ENCODE data around the gene RUSF1. TPM values are rescaled to one million over a fixed set of nuclear protein-coding genes. Genes with fewer than 3 reads are reported as not detected.

Gene RUSF1
- total RNA-seq, 2 donors from 2014 or later, result 45.4 to 50.8 TPM

DNA sequence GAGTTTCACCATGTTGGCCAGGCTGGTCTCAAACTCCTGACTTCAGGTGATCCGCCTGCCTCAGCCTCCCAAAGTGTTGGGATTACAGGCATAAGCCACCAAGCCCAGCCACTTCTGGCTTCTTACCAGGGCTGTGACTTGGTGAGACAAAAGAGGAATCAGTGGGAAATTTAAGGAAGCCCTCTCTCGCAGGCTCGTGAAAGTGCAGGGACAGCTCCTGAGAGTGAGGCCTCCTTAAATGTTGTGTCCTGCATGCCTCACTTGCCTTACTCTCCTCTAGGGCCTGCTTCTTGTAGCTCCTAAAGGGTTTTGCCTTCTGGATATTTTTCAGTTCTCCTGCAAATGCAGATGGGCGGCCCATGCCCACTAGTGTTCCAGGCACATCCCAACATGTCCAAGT lies 24.7 kb upstream of the RUSF1 start:
- DNase-seq, result no peak
- H3K27ac Mint-ChIP-seq, result no peak overlapping the region
- Histone ChIP-seq H3K27me3 (ENCODE audit: control insufficient read depth, insufficient read depth, low read length, poor library complexity, severe bottlenecking) (peaks cover 37% of the 10 kb centered on the region), H3K36me3 (ENCODE audit: control insufficient read depth, insufficient read depth, low read length) (no peaks in the 10 kb centered on the region), H3K4me3 (ENCODE audit: low read length) (no peak overlapping the region), H3K4me1 (ENCODE audit: control insufficient read depth, insufficient read depth, low read length) (no peaks in the 10 kb centered on the region), H3K9me3 (ENCODE audit: control insufficient read depth, low read length) (no peaks in the 10 kb centered on the region), H3K27ac (ENCODE audit: low read depth, low read length) (no peak overlapping the region), H3K9ac (ENCODE audit: extremely low read depth, low read length, poor library complexity, severe bottlenecking) (no peak overlapping the region)
- peaks cover 13% of the 10 kb centered on the region for H3K4me1 Mint-ChIP-seq
- TF ChIP-seq, protein P1, sequence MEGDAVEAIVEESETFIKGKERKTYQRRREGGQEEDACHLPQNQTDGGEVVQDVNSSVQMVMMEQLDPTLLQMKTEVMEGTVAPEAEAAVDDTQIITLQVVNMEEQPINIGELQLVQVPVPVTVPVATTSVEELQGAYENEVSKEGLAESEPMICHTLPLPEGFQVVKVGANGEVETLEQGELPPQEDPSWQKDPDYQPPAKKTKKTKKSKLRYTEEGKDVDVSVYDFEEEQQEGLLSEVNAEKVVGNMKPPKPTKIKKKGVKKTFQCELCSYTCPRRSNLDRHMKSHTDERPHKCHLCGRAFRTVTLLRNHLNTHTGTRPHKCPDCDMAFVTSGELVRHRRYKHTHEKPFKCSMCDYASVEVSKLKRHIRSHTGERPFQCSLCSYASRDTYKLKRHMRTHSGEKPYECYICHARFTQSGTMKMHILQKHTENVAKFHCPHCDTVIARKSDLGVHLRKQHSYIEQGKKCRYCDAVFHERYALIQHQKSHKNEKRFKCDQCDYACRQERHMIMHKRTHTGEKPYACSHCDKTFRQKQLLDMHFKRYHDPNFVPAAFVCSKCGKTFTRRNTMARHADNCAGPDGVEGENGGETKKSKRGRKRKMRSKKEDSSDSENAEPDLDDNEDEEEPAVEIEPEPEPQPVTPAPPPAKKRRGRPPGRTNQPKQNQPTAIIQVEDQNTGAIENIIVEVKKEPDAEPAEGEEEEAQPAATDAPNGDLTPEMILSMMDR (conservative IDR thresholded peaks at IDR 0.05), result no peak
- peaks cover 4% of the 10 kb centered on the region for H3K9me3 Mint-ChIP-seq
- H3K36me3 Mint-ChIP-seq (ENCODE audit: low read depth), result no peaks in the 10 kb centered on the region
- H3K4me3 Mint-ChIP-seq, result no peak overlapping the region
- peaks cover 43% of the 10 kb centered on the region for H3K27me3 Mint-ChIP-seq (ENCODE audit: insufficient read depth)
- 82 to 85% methylated on average over 3 to 4 of the region's 4 CpGs for WGBS, 2 experiments (ENCODE audit: insufficient coverage in 1 of 2, insufficient read length in 1 of 2)

DNA sequence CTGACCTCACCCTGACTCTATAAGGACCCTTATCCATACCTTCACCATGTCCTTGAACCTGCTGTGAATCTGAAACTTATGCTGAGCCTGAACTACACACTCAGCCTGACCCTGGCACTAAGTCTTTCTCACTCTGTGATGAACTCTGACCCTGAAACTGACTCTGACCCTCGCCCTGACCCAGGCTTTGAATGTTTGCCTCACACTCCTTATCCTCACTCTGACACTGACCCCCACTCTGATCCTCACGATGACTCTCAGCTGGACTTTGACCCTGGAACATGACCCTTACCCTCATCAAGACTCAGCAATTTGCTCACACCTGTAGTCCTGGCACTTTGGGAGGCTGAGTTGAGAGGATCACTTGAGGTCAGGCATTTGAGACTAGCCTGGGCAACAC lies 23.9 kb upstream of the RUSF1 start:
- 67 to 85% methylated on average over 1 to 2 of the region's 2 CpGs for WGBS, 2 experiments (ENCODE audit: insufficient coverage in 1 of 2, insufficient read length in 1 of 2)
- H3K36me3 ChIP-seq (ENCODE audit: control insufficient read depth, insufficient read depth, low read length), result no peaks in the 10 kb centered on the region
- H3K27ac Mint-ChIP-seq, result no peak overlapping the region
- H3K4me3 Mint-ChIP-seq, result no peak overlapping the region
- H3K4me1 Mint-ChIP-seq, result peaks cover 13% of the 10 kb centered on the region
- peaks cover 45% of the 10 kb centered on the region for H3K27me3 Mint-ChIP-seq (ENCODE audit: insufficient read depth)
- no peak overlapping the region for H3K9ac ChIP-seq (ENCODE audit: extremely low read depth, low read length, poor library complexity, severe bottlenecking)
- no peak for DNase-seq
- H3K9me3 ChIP-seq (ENCODE audit: control insufficient read depth, low read length), result no peaks in the 10 kb centered on the region
- H3K9me3 Mint-ChIP-seq, result peaks cover 1% of the 10 kb centered on the region
- TF ChIP-seq, protein P1 (conservative IDR thresholded peaks at IDR 0.05), result no peak
- no peak overlapping the region for H3K4me3 ChIP-seq (ENCODE audit: low read length)
- H3K27ac ChIP-seq (ENCODE audit: low read depth, low read length), result no peak overlapping the region
- peaks cover 42% of the 10 kb centered on the region for H3K27me3 ChIP-seq (ENCODE audit: control insufficient read depth, insufficient read depth, low read length, poor library complexity, severe bottlenecking)
- no peaks in the 10 kb centered on the region for H3K4me1 ChIP-seq (ENCODE audit: control insufficient read depth, insufficient read depth, low read length)
- no peaks in the 10 kb centered on the region for H3K36me3 Mint-ChIP-seq (ENCODE audit: low read depth)

- H3K4me1 ChIP-seq (ENCODE audit: control insufficient read depth, insufficient read depth, low read length), result no peaks in the 10 kb centered on the region
- Mint-ChIP-seq H3K36me3 (ENCODE audit: low read depth) (no peaks in the 10 kb centered on the region), H3K4me3 (no peak overlapping the region), H3K27ac (no peak overlapping the region), H3K4me1 (peaks cover 13% of the 10 kb centered on the region), H3K9me3 (peaks cover 1% of the 10 kb centered on the region), H3K27me3 (ENCODE audit: insufficient read depth) (peaks cover 40% of the 10 kb centered on the region)
- H3K27ac ChIP-seq (ENCODE audit: low read depth, low read length), result no peak overlapping the region
- H3K4me3 ChIP-seq (ENCODE audit: low read length), result no peak overlapping the region
- no peak for DNase-seq
- H3K9ac ChIP-seq (ENCODE audit: extremely low read depth, low read length, poor library complexity, severe bottlenecking), result no peak overlapping the region
- H3K9me3 ChIP-seq (ENCODE audit: control insufficient read depth, low read length), result no peaks in the 10 kb centered on the region
- H3K36me3 ChIP-seq (ENCODE audit: control insufficient read depth, insufficient read depth, low read length), result no peaks in the 10 kb centered on the region
- H3K27me3 ChIP-seq (ENCODE audit: control insufficient read depth, insufficient read depth, low read length, poor library complexity, severe bottlenecking), result peaks cover 42% of the 10 kb centered on the region
- TF ChIP-seq, protein P1 (conservative IDR thresholded peaks at IDR 0.05), result no peak
- 88% methylated on average over 1 of the region's 1 CpG for WGBS, 2 experiments (ENCODE audit: insufficient coverage in 1 of 2, insufficient read length in 1 of 2)
Measured at GRCh38 chr16:31531096-31531495, 22.9 kb upstream of the RUSF1 start.

Data from endodermal cell (in vitro differentiated cells).